ENCODE data around the gene ZFYVE9.

- TF ChIP-seq POLR2A (IDR thresholded peaks at IDR 0.05): no peak
- TF ChIP-seq POLR2AphosphoS5 (IDR thresholded peaks at IDR 0.05): no peak
- no peak for TF ChIP-seq EP300 (IDR thresholded peaks at IDR 0.05; ENCODE audit: low read depth)
- TF ChIP-seq CTCF (IDR thresholded peaks at IDR 0.05): no peak
Measured at GRCh38 chr1:52164604-52165003, 22.7 kb downstream of the ZFYVE9 start.

All from transverse colon (tissue), 4 donors.